CD14-positive monocyte (primary cell): Measurements from ENCODE around the gene DNAJA4. TPM values are rescaled to one million over a fixed set of nuclear protein-coding genes. Genes with fewer than 3 reads are reported as not detected.

Experiments
- DNase-seq, 3 donors: peaks; one replicate each; pipeline ENCODE4 v3.0.0-alpha.2; 2011 to 2022
- H2AFZ ChIP-seq: 2 replicates; pipeline ENCODE4 v1.6.0; 2012; ENCODE audit warnings: mild to moderate bottlenecking, low read depth, low read length, inconsistent platforms; ENCODE audit not compliant: insufficient read depth, poor library complexity, severe bottlenecking
- H3K27ac ChIP-seq, 2 donors: 1 replicate in 1 of 2; 2 replicates in 1 of 2; pipeline ENCODE4 v1.5.1; 2012 to 2013; ENCODE audit warnings: low read length in 2 of 2, control low read depth in 1 of 2, inconsistent platforms in 1 of 2, low read depth in 1 of 2, mild to moderate bottlenecking in 1 of 2
- H3K27me3 ChIP-seq, 2 donors: one replicate each; pipeline versions ENCODE4 v1.6.0 to v1.6.1; 2011 to 2013; ENCODE audit warnings: low read length in 2 of 2; ENCODE audit not compliant: control insufficient read depth in 2 of 2, insufficient read depth in 2 of 2
- H3K36me3 ChIP-seq, 2 donors: replicated peaks in 1 of 2; 1 replicate in 1 of 2; 2 replicates in 1 of 2; pipeline versions ENCODE4 v1.5.1 to v1.6.1; 2012 to 2013; ENCODE audit warnings: low read length in 2 of 2, control low read depth in 1 of 2, inconsistent platforms in 1 of 2, mild to moderate bottlenecking in 1 of 2; ENCODE audit not compliant: insufficient read depth in 2 of 2, control insufficient read depth in 1 of 2
- H3K4me1 ChIP-seq, 2 donors: 1 replicate in 1 of 2; 2 replicates in 1 of 2; pipeline versions ENCODE4 v1.5.1 to v1.6.1; 2012 to 2013; ENCODE audit warnings: low read length in 2 of 2, control low read depth in 1 of 2, inconsistent platforms in 1 of 2, mild to moderate bottlenecking in 1 of 2, moderate library complexity in 1 of 2; ENCODE audit not compliant: insufficient read depth in 2 of 2, control insufficient read depth in 1 of 2
- H3K4me2 ChIP-seq: replicated peaks from 2 replicates; pipeline ENCODE3; 2012; ENCODE audit warnings: low read length, moderate library complexity, mild to moderate bottlenecking; ENCODE audit not compliant: poor library complexity, severe bottlenecking; ENCODE audit errors: extremely low read depth
- H3K4me3 ChIP-seq, 3 experiments: fragments of 200-600 bp in 1 of 3; sonication (generic) in 1 of 3; replicated peaks in 1 of 3; 1 replicate in 2 of 3; 2 replicates in 1 of 3; pipeline ENCODE4 v1.5.1; 2011 to 2013; ENCODE audit warnings: low read length in 3 of 3, mild to moderate bottlenecking in 3 of 3, control low read depth in 2 of 3, low read depth in 2 of 3, inconsistent platforms in 1 of 3, moderate library complexity in 1 of 3
- H3K79me2 ChIP-seq: 2 replicates; pipeline ENCODE4 v1.6.0; 2012; ENCODE audit warnings: mild to moderate bottlenecking, control low read depth, inconsistent platforms, low read length, moderate library complexity; ENCODE audit not compliant: insufficient read depth
- H3K9ac ChIP-seq: 2 replicates; pipeline ENCODE4 v1.6.0; 2017; ENCODE audit warnings: low read length, mild to moderate bottlenecking; ENCODE audit not compliant: insufficient read depth, poor library complexity, severe bottlenecking
- H3K9me3 ChIP-seq, 2 donors: replicated peaks in 1 of 2; 1 replicate in 1 of 2; 2 replicates in 1 of 2; pipeline versions ENCODE4 v1.5.1 to v1.6.1; 2012 to 2013; ENCODE audit warnings: low read length in 2 of 2, control low read depth in 1 of 2; ENCODE audit not compliant: control insufficient read depth in 1 of 2, insufficient read depth in 1 of 2
- H4K20me1 ChIP-seq: 2 replicates; pipeline ENCODE4 v1.6.0; 2012; ENCODE audit warnings: mild to moderate bottlenecking, low read length, control low read depth, moderate library complexity; ENCODE audit not compliant: insufficient read depth
- H3K27ac Mint-ChIP-seq, 7 donors: one replicate each; pipeline ENCODE4 v1.8.0; 2020; ENCODE audit warnings: mild to moderate bottlenecking in 7 of 7, mixed read lengths in 7 of 7, moderate library complexity in 6 of 7, inconsistent platforms in 2 of 7
- H3K27me3 Mint-ChIP-seq, 3 donors: one replicate each; pipeline ENCODE4 v1.8.0; 2021 to 2022; ENCODE audit warnings: low read depth in 3 of 3, mild to moderate bottlenecking in 3 of 3, mixed read lengths in 3 of 3, moderate library complexity in 3 of 3, inconsistent platforms in 1 of 3
- H3K36me3 Mint-ChIP-seq, 2 donors: one replicate each; pipeline ENCODE4 v1.8.0; 2020; ENCODE audit warnings: mixed read lengths in 2 of 2, inconsistent platforms in 1 of 2, mild to moderate bottlenecking in 1 of 2
- H3K4me1 Mint-ChIP-seq: one replicate; pipeline ENCODE4 v1.8.0; 2020; ENCODE audit warnings: mild to moderate bottlenecking, mixed read lengths
- H3K4me3 Mint-ChIP-seq, 2 donors: one replicate each; pipeline ENCODE4 v1.8.0; 2020; ENCODE audit warnings: mild to moderate bottlenecking in 2 of 2, mixed read lengths in 2 of 2, moderate library complexity in 1 of 2
- H3K9me3 Mint-ChIP-seq, 7 donors: one replicate each; pipeline ENCODE4 v1.8.0; 2020 to 2022; ENCODE audit warnings: mixed read lengths in 7 of 7, mild to moderate bottlenecking in 6 of 7, moderate library complexity in 6 of 7, inconsistent platforms in 2 of 7
- WGBS: methylation state at CpG from one replicate; pipeline ENCODE4 v1.1.5; 2013; ENCODE audit warnings: missing lambda C conversion rate; ENCODE audit not compliant: insufficient coverage; 5-methylcytosine and 5-hydroxymethylcytosine counted together
- intact Hi-C, 2 donors: fragments of 100-400 bp; cut with micrococcal nuclease; formaldehyde crosslinking; loops; one replicate each; pipeline versions ENCODE4 v1.15.0 to v1.15.1; 2023
- polyA plus RNA-seq, 3 donors: library from polyadenylated mRNA; depleted of rRNA in 1 of 3; unstranded in 2 of 3; stranded (reverse) in 1 of 3; fragments of 300-500 nt in 2 of 3; fragments of >200 nt in 1 of 3; fragmentation: Illumina TruSeq in 2 of 3; gene quantifications; 1 replicate in 2 of 3; 2 replicates in 1 of 3; pipeline ENCODE4 v1.2.3, GENCODE V29; 2012 to 2021
- TF ChIP-seq, protein P1 (sequence below): fragments of 200-600 bp; IDR thresholded peaks from one replicate; pipeline ENCODE4 v1.8.0; 2022; ENCODE audit warnings: antibody characterized with exemption, mild to moderate bottlenecking

DNAJA4 gene
- polyA plus RNA-seq, 3 donors, result 2.4 to 20.9 (median 2.5) TPM

DNA sequence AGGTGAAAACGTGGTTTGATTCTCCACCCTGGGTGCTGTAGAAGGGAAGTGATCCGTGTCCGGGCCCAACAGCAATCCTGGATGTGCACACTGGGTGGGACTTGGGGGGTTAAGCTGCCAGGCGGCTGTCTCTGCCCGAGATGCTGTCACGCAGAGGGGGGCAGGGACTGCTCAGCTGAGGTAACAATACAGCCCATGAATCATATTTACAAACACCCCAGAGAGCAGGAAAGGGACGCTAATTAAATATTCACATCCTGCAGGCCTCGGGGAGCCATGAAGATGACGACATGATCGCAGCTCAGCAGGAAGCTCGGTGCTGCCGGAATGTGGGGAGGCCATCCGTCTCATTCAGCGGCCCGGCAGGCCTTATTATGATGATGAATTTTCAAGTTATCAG lies 57.9 kb downstream of the DNAJA4 start:
- Mint-ChIP-seq H3K4me1 (peaks cover 9% of the 10 kb centered on the region), H3K27ac (no peak overlapping the region), H3K36me3 (no peaks in the 10 kb centered on the region), H3K4me3 (no peak overlapping the region), H3K9me3 (no peaks in the 10 kb centered on the region), H3K27me3 (peaks cover 0 to 5% (median 3%) of the 10 kb centered on the region in 3 donors)
- Histone ChIP-seq H3K9me3 (no peaks in the 10 kb centered on the region), H3K36me3 (no peaks in the 10 kb centered on the region), H3K4me2 (no peak overlapping the region), H3K27me3 (no peaks in the 10 kb centered on the region), H3K4me3 (no peak overlapping the region), H2AFZ (no peak overlapping the region), H3K27ac (no peak overlapping the region), H3K4me1 (peaks cover 7% of the 10 kb centered on the region in 2 donors), H3K9ac (no peak overlapping the region), H3K79me2 (no peaks in the 10 kb centered on the region), H4K20me1 (no peaks in the 10 kb centered on the region)
- intact Hi-C loops, result no loop called here
- DNase-seq, result no peak
- 80% methylated on average over 1 of the region's 15 CpGs for WGBS
- TF ChIP-seq, protein P1, sequence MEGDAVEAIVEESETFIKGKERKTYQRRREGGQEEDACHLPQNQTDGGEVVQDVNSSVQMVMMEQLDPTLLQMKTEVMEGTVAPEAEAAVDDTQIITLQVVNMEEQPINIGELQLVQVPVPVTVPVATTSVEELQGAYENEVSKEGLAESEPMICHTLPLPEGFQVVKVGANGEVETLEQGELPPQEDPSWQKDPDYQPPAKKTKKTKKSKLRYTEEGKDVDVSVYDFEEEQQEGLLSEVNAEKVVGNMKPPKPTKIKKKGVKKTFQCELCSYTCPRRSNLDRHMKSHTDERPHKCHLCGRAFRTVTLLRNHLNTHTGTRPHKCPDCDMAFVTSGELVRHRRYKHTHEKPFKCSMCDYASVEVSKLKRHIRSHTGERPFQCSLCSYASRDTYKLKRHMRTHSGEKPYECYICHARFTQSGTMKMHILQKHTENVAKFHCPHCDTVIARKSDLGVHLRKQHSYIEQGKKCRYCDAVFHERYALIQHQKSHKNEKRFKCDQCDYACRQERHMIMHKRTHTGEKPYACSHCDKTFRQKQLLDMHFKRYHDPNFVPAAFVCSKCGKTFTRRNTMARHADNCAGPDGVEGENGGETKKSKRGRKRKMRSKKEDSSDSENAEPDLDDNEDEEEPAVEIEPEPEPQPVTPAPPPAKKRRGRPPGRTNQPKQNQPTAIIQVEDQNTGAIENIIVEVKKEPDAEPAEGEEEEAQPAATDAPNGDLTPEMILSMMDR, result no peak

- Histone ChIP-seq H3K79me2 (no peaks in the 10 kb centered on the region), H3K9me3 (no peaks in the 10 kb centered on the region), H3K4me1 (peaks cover 10 to 11% of the 10 kb centered on the region in 2 donors), H3K4me3 (no peak overlapping the region), H3K9ac (no peak overlapping the region), H3K27me3 (no peaks in the 10 kb centered on the region), H3K4me2 (peak overlapping the region; percentile 11), H3K27ac (no peak overlapping the region), H4K20me1 (no peaks in the 10 kb centered on the region), H3K36me3 (no peaks in the 10 kb centered on the region), H2AFZ (peak overlapping the region; percentile 53)
- Mint-ChIP-seq H3K9me3 (no peaks in the 10 kb centered on the region), H3K27ac (no peak overlapping the region), H3K36me3 (no peaks in the 10 kb centered on the region), H3K27me3 (peaks cover 0 to 5% (median 3%) of the 10 kb centered on the region in 3 donors), H3K4me3 (peak overlapping the region; percentile 50 to 64), H3K4me1 (peaks cover 14% of the 10 kb centered on the region)
- 82% methylated on average over 13 of the region's 19 CpGs for WGBS
- intact Hi-C loops, result no loop called here
- TF ChIP-seq, protein P1, result no peak
- no peak for DNase-seq
Measured at GRCh38 chr15:78322724-78323521, 58.6 kb downstream of the DNAJA4 start.
